Right cardiac atrium (tissue), 5 donors: ENCODE results near the gene MSH3. TPM values are rescaled to one million over a fixed set of nuclear protein-coding genes. Genes with fewer than 3 reads are reported as not detected.
"Not testable (repeated sequence)": the region's sequence is repeated elsewhere in the genome, so short reads cannot be mapped to it uniquely, and the experiment has no call there.

Source experiments
- ATAC-seq, 2 donors: fragments of 200-7000 bp; cut with Tn5 transposase; one replicate each; pipeline versions ENCODE4 v1.8.0 to v1.9.1; 2020; ENCODE audit warnings: moderate library complexity in 2 of 2, mild to moderate bottlenecking in 1 of 2
- DNase-seq, 3 donors: peaks; one replicate each; pipeline ENCODE4 v3.0.0-alpha.2; 2020
- H3K27ac ChIP-seq: one replicate; pipeline ENCODE4 v1.5.1; 2013; ENCODE audit warnings: mild to moderate bottlenecking, low read length, control low read depth, moderate library complexity
- H3K27me3 ChIP-seq: one replicate; pipeline ENCODE4 v1.6.1; 2013; ENCODE audit not compliant: control insufficient read depth, insufficient read depth
- H3K4me1 ChIP-seq: one replicate; pipeline ENCODE4 v1.6.1; 2013; ENCODE audit warnings: low read length; ENCODE audit not compliant: control insufficient read depth, insufficient read depth
- H3K4me3 ChIP-seq: one replicate; pipeline ENCODE4 v1.5.1; 2013; ENCODE audit warnings: low read length, control low read depth
- H3K9me3 ChIP-seq: one replicate; pipeline ENCODE4 v1.6.1; 2013; ENCODE audit warnings: low read length; ENCODE audit not compliant: control insufficient read depth
- WGBS: extraction: QIAGEN DNeasy Blood & Tissue Kit; methylation state at CpG from one replicate; pipeline ENCODE4 v1.1.7; 2013; 5-methylcytosine and 5-hydroxymethylcytosine counted together
- intact Hi-C, 4 donors: fragments of 100-400 bp; cut with DNase I; formaldehyde crosslinking; loops; one replicate each; pipeline versions ENCODE4 v1.11.0 to v1.14.0; 2022 to 2023
- polyA plus RNA-seq: library from polyadenylated mRNA; stranded (reverse); fragments of 200-250 nt; gene quantifications from one replicate; pipeline ENCODE4 v1.2.3, GENCODE V29; 2013
- total RNA-seq, 4 donors: library from RNA; stranded (reverse); fragmentation: NEBNext Ultra II Directional; extraction: Animal tissue kit (Norgen Biotek cat#: 25700); gene quantifications; one replicate each; pipeline ENCODE4 v1.2.1, GENCODE V29; 2021
- donor health status: healthy with polysubstance abuse.
- donor health status: DM: no; HTN: yes; CAD: no.
- donor health status: DM: no; HTN: no; CAD: no.
- donor health status: DM: no; HTN: yes; CAD: no; lungs with severe emphysema.
- donor health status: DM: yes; HTN: yes; CAD: no.

Gene MSH3
- total and polyA plus RNA-seq, 5 donors: 4.2 to 12.4 (median 10.2) TPM

GRCh38 chr5:80850168-80850567 is 195.7 kb downstream of the MSH3 start:
- WGBS: 96% methylated on average over 1 of the region's 1 CpG

GRCh38 chr5:80852331-80853245 is 198.1 kb downstream of the MSH3 start:
- DNase-seq (no peak), ATAC-seq (no peak)
- 92% methylated on average over 3 of the region's 3 CpGs for WGBS
- intact Hi-C loops: no loop called here
- H3K27ac ChIP-seq: no peak overlapping the region
- H3K27me3 ChIP-seq: no peaks in the 10 kb centered on the region
- H3K4me3 ChIP-seq: no peak overlapping the region
- H3K4me1 ChIP-seq: no peaks in the 10 kb centered on the region
- H3K9me3 ChIP-seq: no peaks in the 10 kb centered on the region

More at GRCh38 chr5:80850168-80850567, 195.7 kb downstream of the MSH3 start:
- intact Hi-C loops, H3K9me3 ChIP-seq, H3K27me3 ChIP-seq, H3K4me3 ChIP-seq, H3K4me1 ChIP-seq, ATAC-seq, H3K27ac ChIP-seq, DNase-seq: not testable (repeated sequence)

- DNase-seq (no peak), ATAC-seq (no peak)
- Histone ChIP-seq H3K27me3 (no peaks in the 10 kb centered on the region), H3K27ac (no peak overlapping the region), H3K4me1 (no peaks in the 10 kb centered on the region), H3K9me3 (no peaks in the 10 kb centered on the region), H3K4me3 (no peak overlapping the region)
- intact Hi-C loops: no loop called here
- WGBS: 86% methylated on average over 2 of the region's 2 CpGs
Measured at GRCh38 chr5:80853413-80853812, 199.0 kb downstream of the MSH3 start.

- 82% methylated on average over 2 of the region's 2 CpGs for WGBS
- no peak for ATAC-seq
- DNase-seq: no peak
- H3K27me3 ChIP-seq: no peaks in the 10 kb centered on the region
- H3K9me3 ChIP-seq: no peaks in the 10 kb centered on the region
- H3K4me3 ChIP-seq: no peak overlapping the region
- intact Hi-C loops: no loop called here
- no peaks in the 10 kb centered on the region for H3K4me1 ChIP-seq
- H3K27ac ChIP-seq: no peak overlapping the region
Measured at GRCh38 chr5:80854583-80854982, 200.1 kb downstream of the MSH3 start.

GRCh38 chr5:80860924-80861613 is 206.6 kb downstream of the MSH3 start:
- Histone ChIP-seq H3K27me3 (no peaks in the 10 kb centered on the region), H3K4me3 (no peak overlapping the region), H3K9me3 (no peaks in the 10 kb centered on the region), H3K27ac (no peak overlapping the region), H3K4me1 (no peaks in the 10 kb centered on the region)
- DNase-seq: no peak
- ATAC-seq: no peak
- intact Hi-C loops: no loop called here
- WGBS: 75% methylated on average over 2 of the region's 2 CpGs

- WGBS: 80% methylated on average over 3 of the region's 3 CpGs
- no peak for ATAC-seq
- Histone ChIP-seq H3K9me3 (no peaks in the 10 kb centered on the region), H3K4me1 (no peaks in the 10 kb centered on the region), H3K27ac (no peak overlapping the region), H3K27me3 (no peaks in the 10 kb centered on the region), H3K4me3 (no peak overlapping the region)
- no peak for DNase-seq
- intact Hi-C loops: no loop called here
Measured at GRCh38 chr5:80863708-80864107, 209.3 kb downstream of the MSH3 start.

GRCh38 chr5:80864109-80864508 is 209.7 kb downstream of the MSH3 start:
- Histone ChIP-seq H3K9me3 (no peaks in the 10 kb centered on the region), H3K27ac (no peak overlapping the region), H3K27me3 (no peaks in the 10 kb centered on the region), H3K4me1 (no peaks in the 10 kb centered on the region), H3K4me3 (no peak overlapping the region)
- 90% methylated on average over 1 of the region's 1 CpG for WGBS
- ATAC-seq (no peak), DNase-seq (no peak)
- intact Hi-C loops: no loop called here

GRCh38 chr5:80864706-80865435 is 210.4 kb downstream of the MSH3 start:
- intact Hi-C loops: no loop called here
- 86% methylated on average over 3 of the region's 3 CpGs for WGBS
- ATAC-seq: no peak

GRCh38 chr5:80865551-80865950 is 211.1 kb downstream of the MSH3 start:
- no peak for ATAC-seq
- intact Hi-C loops: no loop called here
- DNase-seq: no peak
- H3K4me1 ChIP-seq: peaks cover 2% of the 10 kb centered on the region
- no peak overlapping the region for H3K27ac ChIP-seq
- H3K9me3 ChIP-seq: no peaks in the 10 kb centered on the region
- WGBS: 96% methylated on average over 2 of the region's 2 CpGs
- no peak overlapping the region for H3K4me3 ChIP-seq
- H3K27me3 ChIP-seq: no peaks in the 10 kb centered on the region

More at GRCh38 chr5:80864706-80865435, 210.4 kb downstream of the MSH3 start:
- Histone ChIP-seq H3K9me3 (no peaks in the 10 kb centered on the region), H3K27me3 (no peaks in the 10 kb centered on the region), H3K4me1 (no peaks in the 10 kb centered on the region), H3K4me3 (no peak overlapping the region), H3K27ac (no peak overlapping the region)
- DNase-seq: no peak

GRCh38 chr5:80866371-80866770 is 211.9 kb downstream of the MSH3 start:
- no peak for ATAC-seq
- no peaks in the 10 kb centered on the region for H3K9me3 ChIP-seq
- H3K27ac ChIP-seq: no peak overlapping the region
- H3K4me3 ChIP-seq: no peak overlapping the region
- 88% methylated on average over 2 of the region's 2 CpGs for WGBS
- intact Hi-C loops: no loop called here
- H3K4me1 ChIP-seq: peaks cover 2% of the 10 kb centered on the region
- no peaks in the 10 kb centered on the region for H3K27me3 ChIP-seq
- DNase-seq: no peak

GRCh38 chr5:80867233-80867632 is 212.8 kb downstream of the MSH3 start:
- intact Hi-C loops: no loop called here
- DNase-seq (no peak), ATAC-seq (no peak)
- peaks cover 2% of the 10 kb centered on the region for H3K4me1 ChIP-seq
- H3K27me3 ChIP-seq: no peaks in the 10 kb centered on the region
- no peak overlapping the region for H3K4me3 ChIP-seq
- no peak overlapping the region for H3K27ac ChIP-seq
- H3K9me3 ChIP-seq: no peaks in the 10 kb centered on the region
